Stimulated activated CD8-positive, alpha-beta memory T cell treated with anti-CD3 and anti-CD28 coated beads, Interleukin-4, amount 100 ng/mL, for 48 hours (primary cell): ENCODE measurements around the gene BMPR1A.
"Not testable (repeated sequence)": the region's sequence is repeated elsewhere in the genome, so short reads cannot be mapped to it uniquely, and the experiment has no call there.

ENCODE experiments used
- DNase-seq: peaks from one replicate; pipeline ENCODE4 v3.0.0-alpha.2; 2020

BMPR1A gene

GRCh38 chr10:86972613-86973380 lies 216.4 kb downstream of the BMPR1A start:
- no peak for DNase-seq

DNA sequence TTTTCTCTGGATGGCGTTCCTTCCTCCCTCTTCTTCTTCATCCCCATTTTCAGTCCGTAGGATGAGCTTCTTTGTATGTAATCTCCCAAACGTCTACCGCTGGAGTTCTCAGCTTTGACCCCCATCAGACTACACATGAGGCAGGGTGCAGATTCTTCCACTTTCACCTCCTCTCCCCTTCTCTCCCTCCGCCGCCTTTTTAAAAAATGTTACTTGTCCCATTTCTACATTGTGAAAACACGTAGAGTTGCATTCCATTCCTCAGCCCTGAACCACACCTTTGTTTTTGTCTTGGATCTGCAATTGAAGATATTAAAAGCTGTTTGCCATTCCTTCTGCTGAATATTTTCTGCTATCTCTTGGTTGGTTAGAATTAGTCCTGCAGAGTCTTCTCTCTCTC lies 218.1 kb downstream of the BMPR1A start:
- no peak for DNase-seq

DNA sequence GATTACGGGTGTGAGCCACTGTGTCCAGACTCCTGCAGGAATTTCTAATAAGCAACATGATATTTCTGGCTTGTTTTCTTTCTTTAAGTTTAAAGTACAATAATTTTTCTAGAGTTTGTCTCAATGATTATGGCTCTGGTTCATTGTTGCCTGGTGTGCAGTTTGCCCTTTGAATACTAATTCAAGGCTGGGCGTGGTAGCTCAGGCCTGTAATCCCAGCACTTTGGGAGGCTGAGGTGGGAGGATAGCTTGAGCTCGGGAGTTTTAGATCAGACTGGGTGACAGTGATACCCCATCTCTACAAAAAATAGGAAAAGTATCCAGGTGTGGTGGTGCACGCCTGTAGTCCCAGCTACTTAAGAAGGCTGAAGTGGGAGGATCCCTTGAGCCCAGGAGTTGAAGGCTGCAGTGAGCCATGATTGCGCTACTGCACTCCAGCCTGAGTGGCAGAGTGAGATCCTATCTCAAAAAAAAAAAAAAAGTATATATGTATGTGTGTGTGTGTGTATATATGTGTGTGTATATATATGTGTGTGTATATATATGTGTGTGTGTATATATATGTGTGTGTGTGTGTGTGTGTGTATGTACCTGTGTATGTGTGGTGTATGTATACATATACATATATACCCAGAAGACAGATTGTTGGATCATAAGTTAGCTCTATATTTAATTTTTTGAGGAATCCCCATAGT lies 220.1 kb downstream of the BMPR1A start:
- no peak for DNase-seq

DNA sequence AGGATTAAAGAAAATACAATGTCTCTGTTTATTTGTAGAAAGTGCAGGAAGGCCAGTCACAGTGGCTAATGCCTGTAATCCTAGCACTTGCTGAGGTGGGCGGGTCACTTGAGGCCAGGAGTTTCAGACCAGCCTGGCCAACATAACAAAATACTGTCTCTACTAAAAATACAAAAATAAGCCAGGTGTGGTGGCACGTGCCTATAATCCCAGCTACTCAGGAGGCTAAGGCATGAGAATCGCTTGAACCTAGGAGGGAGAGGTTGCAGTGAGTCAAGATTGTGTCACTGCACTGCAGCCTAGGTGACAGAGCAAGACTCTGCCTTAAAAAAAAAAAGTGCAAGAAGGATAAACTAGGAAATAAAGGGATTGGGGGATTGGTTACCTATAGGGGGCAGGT lies 222.0 kb downstream of the BMPR1A start:
- not testable (repeated sequence) for DNase-seq

- DNase-seq, result no peak
These were observed 222.9 kb downstream of the BMPR1A start for GRCh38 chr10:86979296-86979818.

DNA sequence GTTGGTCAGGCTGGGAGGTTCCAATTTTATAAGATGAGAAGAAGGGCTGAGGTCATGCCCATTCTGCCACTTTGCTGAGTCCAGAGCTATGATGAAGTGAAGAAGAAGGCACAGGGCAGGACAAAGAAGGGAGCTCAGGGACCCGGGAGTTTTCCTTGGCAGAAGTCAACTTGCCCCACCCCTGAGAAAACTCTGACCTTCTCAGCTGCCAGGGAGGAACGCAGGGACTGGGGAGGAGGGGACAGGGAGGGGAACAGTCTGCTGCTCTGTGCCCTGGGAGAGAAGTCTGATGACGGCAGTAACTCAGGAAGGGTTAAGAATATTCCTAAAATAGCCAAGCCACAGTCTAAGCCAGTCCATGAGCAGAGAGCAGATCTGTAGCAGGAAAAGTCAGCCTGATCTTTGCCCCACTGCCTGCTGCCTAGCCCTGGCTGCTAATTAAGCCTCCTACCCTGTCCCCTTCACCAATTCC lies 223.6 kb downstream of the BMPR1A start:
- no peak for DNase-seq

DNA sequence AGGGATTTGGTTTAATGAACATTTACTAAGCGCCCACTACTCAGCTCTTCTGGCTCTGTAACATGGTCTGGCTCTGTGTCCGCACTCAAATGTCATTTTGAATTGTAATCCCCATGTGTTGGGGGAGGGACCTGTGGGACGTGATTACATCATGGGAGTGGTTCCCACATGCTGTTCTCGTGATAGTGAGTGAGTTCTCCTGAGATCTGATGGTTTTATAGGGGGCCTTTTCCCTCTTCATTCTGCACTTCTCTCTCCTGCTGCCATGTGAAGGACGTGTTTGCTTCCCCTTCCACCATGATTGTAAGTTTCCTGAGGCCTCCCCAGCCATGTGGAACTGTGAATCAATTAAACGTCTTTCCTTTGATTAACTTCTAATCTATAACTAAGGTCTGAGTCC lies 224.6 kb downstream of the BMPR1A start:
- DNase-seq, result not testable (repeated sequence)

- no peak for DNase-seq
These were observed 225.3 kb downstream of the BMPR1A start for GRCh38 chr10:86981716-86982115.
